Spinal cord (tissue), 10 donors: ENCODE measurements around the gene FUT7. TPM values are rescaled to one million over a fixed set of nuclear protein-coding genes. Genes with fewer than 3 reads are reported as not detected.
"Not testable (repeated sequence)": the region's sequence is repeated elsewhere in the genome, so short reads cannot be mapped to it uniquely, and the experiment has no call there.

Source experiments
- DNase-seq, 6 donors: peaks; one replicate each; pipeline versions ENCODE4 v3.0.0 to v3.0.0-alpha.2; 2013 to 2015; ENCODE audit warnings: low spot score in 6 of 6, low read depth in 4 of 6
- H3K27ac ChIP-seq: one replicate; pipeline ENCODE4 v1.5.1; 2013; ENCODE audit warnings: low read depth, low read length, control low read depth
- H3K27me3 ChIP-seq: one replicate; pipeline ENCODE4 v1.6.1; 2013; ENCODE audit warnings: low read length; ENCODE audit not compliant: control insufficient read depth, insufficient read depth
- H3K36me3 ChIP-seq: one replicate; pipeline ENCODE4 v1.6.1; 2013; ENCODE audit warnings: low read length; ENCODE audit not compliant: control insufficient read depth, insufficient read depth
- H3K4me1 ChIP-seq: one replicate; pipeline ENCODE4 v1.6.1; 2013; ENCODE audit warnings: low read length; ENCODE audit not compliant: control insufficient read depth, insufficient read depth
- H3K4me3 ChIP-seq: one replicate; pipeline ENCODE4 v1.5.1; 2013; ENCODE audit warnings: low read depth, low read length, control low read depth
- H3K9me3 ChIP-seq: one replicate; pipeline ENCODE4 v1.6.1; 2013; ENCODE audit warnings: low read length; ENCODE audit not compliant: control insufficient read depth, insufficient read depth
- WGBS: methylation state at CpG from one replicate; pipeline ENCODE4 v1.1.5; 2013; ENCODE audit warnings: missing lambda C conversion rate; ENCODE audit not compliant: insufficient coverage; 5-methylcytosine and 5-hydroxymethylcytosine counted together
- polyA plus RNA-seq, 2 donors: library from polyadenylated mRNA; unstranded; fragments of 120-200 nt; gene quantifications; one replicate each; pipeline ENCODE4 v1.2.1, GENCODE V29; 2013; ENCODE audit not compliant: insufficient read length in 2 of 2
- total RNA-seq, 2 donors: library from RNA; depleted of rRNA in 1 of 2; stranded (reverse); fragments of 120-200 nt in 1 of 2; fragments of >200 nt in 1 of 2; gene quantifications; one replicate each; pipeline versions ENCODE4 v1.2.3 to v1.2.4, GENCODE V29; 2013 to 2014
- donor health status: healthy.

FUT7 gene
- total and polyA plus RNA-seq, 4 donors: 0.06 to 0.52 (median 0.45) TPM

GRCh38 chr9:137034039-137034708 is 2.3 kb upstream of the FUT7 start:
- no peaks in the 10 kb centered on the region for H3K9me3 ChIP-seq
- no peak overlapping the region for H3K4me3 ChIP-seq
- no peak for DNase-seq
- 64% methylated on average over 10 of the region's 15 CpGs for WGBS
- H3K27ac ChIP-seq: no peak overlapping the region
- peaks cover 25% of the 10 kb centered on the region for H3K4me1 ChIP-seq
- H3K36me3 ChIP-seq: peaks cover 34% of the 10 kb centered on the region
- no peaks in the 10 kb centered on the region for H3K27me3 ChIP-seq

GRCh38 chr9:137033481-137033880 is 1.6 kb upstream of the FUT7 start:
- not testable (repeated sequence) for H3K27me3 ChIP-seq, H3K9me3 ChIP-seq, DNase-seq, H3K27ac ChIP-seq, H3K4me3 ChIP-seq
- 97% methylated on average over 5 of the region's 5 CpGs for WGBS
- Histone ChIP-seq H3K36me3 (peaks cover 27% of the 10 kb centered on the region), H3K4me1 (peaks cover 32% of the 10 kb centered on the region)

- no peak for DNase-seq
- H3K27me3 ChIP-seq: no peaks in the 10 kb centered on the region
- WGBS: 80% methylated on average over 8 of the region's 10 CpGs
- no peaks in the 10 kb centered on the region for H3K9me3 ChIP-seq
- H3K27ac ChIP-seq: no peak overlapping the region
- peaks cover 23% of the 10 kb centered on the region for H3K36me3 ChIP-seq
- H3K4me3 ChIP-seq: no peak overlapping the region
- H3K4me1 ChIP-seq: peaks cover 33% of the 10 kb centered on the region
These were observed 970 bp upstream of the FUT7 start for GRCh38 chr9:137032858-137033257.

GRCh38 chr9:137030538-137031527 is 1.1 kb downstream of the FUT7 start:
- H3K4me1 ChIP-seq: peaks cover 51% of the 10 kb centered on the region
- no peaks in the 10 kb centered on the region for H3K27me3 ChIP-seq
- peaks cover 9% of the 10 kb centered on the region for H3K36me3 ChIP-seq
- 86% methylated on average over 64 of the region's 65 CpGs for WGBS
- no peak for DNase-seq
- no peaks in the 10 kb centered on the region for H3K9me3 ChIP-seq
- no peak overlapping the region for H3K4me3 ChIP-seq
- H3K27ac ChIP-seq: no peak overlapping the region

GRCh38 chr9:137030006-137030405 is 1.9 kb downstream of the FUT7 start:
- WGBS: 79% methylated on average over 15 of the region's 15 CpGs
- Histone ChIP-seq H3K9me3 (no peaks in the 10 kb centered on the region), H3K36me3 (peaks cover 18% of the 10 kb centered on the region), H3K4me3 (no peak overlapping the region), H3K27ac (no peak overlapping the region), H3K27me3 (no peaks in the 10 kb centered on the region), H3K4me1 (peaks cover 52% of the 10 kb centered on the region)
- no peak for DNase-seq

GRCh38 chr9:137029058-137029936 is 2.6 kb downstream of the FUT7 start:
- peak in 2 of 6 donors; percentile 64 to 74 for DNase-seq
- no peaks in the 10 kb centered on the region for H3K27me3 ChIP-seq
- H3K27ac ChIP-seq: peak overlapping the region; percentile 40
- peaks cover 51% of the 10 kb centered on the region for H3K4me1 ChIP-seq
- H3K9me3 ChIP-seq: no peaks in the 10 kb centered on the region
- H3K4me3 ChIP-seq: peak overlapping the region; percentile 46
- H3K36me3 ChIP-seq: peaks cover 22% of the 10 kb centered on the region
- WGBS: 23% methylated on average over 11 of the region's 19 CpGs

GRCh38 chr9:137028263-137029057 is 3.4 kb downstream of the FUT7 start:
- peaks cover 59% of the 10 kb centered on the region for H3K4me1 ChIP-seq
- H3K27me3 ChIP-seq: no peaks in the 10 kb centered on the region
- peaks cover 31% of the 10 kb centered on the region for H3K36me3 ChIP-seq
- WGBS: under 1% methylated on average over 96 of the region's 98 CpGs
- peak in 5 of 6 donors; percentile 50 to 91 (median 63) for DNase-seq
- peak overlapping the region; percentile 67 for H3K27ac ChIP-seq
- no peaks in the 10 kb centered on the region for H3K9me3 ChIP-seq
- peak overlapping the region; percentile 46 for H3K4me3 ChIP-seq

GRCh38 chr9:137027369-137028262 is 4.3 kb downstream of the FUT7 start, which contains the start of gene ABCA2:
ABCA2 (minus strand) TSS chr9:137028237; CDS start chr9:137028140, 97 bp downstream.
- Histone ChIP-seq H3K27me3 (no peaks in the 10 kb centered on the region), H3K4me3 (peak within 1 kb of the TSS; percentile 65), H3K36me3 (peaks cover 39% of the 10 kb centered on the region), H3K4me1 (peaks cover 63% of the 10 kb centered on the region), H3K9me3 (no peaks in the 10 kb centered on the region), H3K27ac (peak within 1 kb of the TSS; percentile 94)
- DNase-seq: no peak
- 2% methylated on average over 95 of the region's 95 CpGs for WGBS
